Tibial nerve (tissue), 4 donors: ENCODE measurements around the gene MAGEB17.

Source experiments
- CTCF ChIP-seq, 5 experiments: fragments of 200-600 bp in 3 of 5; fragments of 450-650 bp in 2 of 5; sonication (generic) in 3 of 5; IDR thresholded peaks; one replicate each; pipeline ENCODE4 v1.5.1; 2016 to 2019; ENCODE audit warnings: antibody characterized with exemption in 5 of 5, mild to moderate bottlenecking in 3 of 5, moderate library complexity in 2 of 5
- EP300 ChIP-seq, 2 donors: sonication (generic); formaldehyde crosslinking; IDR thresholded peaks; one replicate each; pipeline ENCODE4 v1.6.1; 2017; ENCODE audit warnings: antibody characterized with exemption in 2 of 2, mild to moderate bottlenecking in 1 of 2
- POLR2A ChIP-seq, 2 donors: fragments of 450-650 bp; IDR thresholded peaks; one replicate each; pipeline ENCODE4 v1.6.1; 2017; ENCODE audit warnings: antibody characterized with exemption in 2 of 2, mild to moderate bottlenecking in 2 of 2, moderate library complexity in 2 of 2

DNA sequence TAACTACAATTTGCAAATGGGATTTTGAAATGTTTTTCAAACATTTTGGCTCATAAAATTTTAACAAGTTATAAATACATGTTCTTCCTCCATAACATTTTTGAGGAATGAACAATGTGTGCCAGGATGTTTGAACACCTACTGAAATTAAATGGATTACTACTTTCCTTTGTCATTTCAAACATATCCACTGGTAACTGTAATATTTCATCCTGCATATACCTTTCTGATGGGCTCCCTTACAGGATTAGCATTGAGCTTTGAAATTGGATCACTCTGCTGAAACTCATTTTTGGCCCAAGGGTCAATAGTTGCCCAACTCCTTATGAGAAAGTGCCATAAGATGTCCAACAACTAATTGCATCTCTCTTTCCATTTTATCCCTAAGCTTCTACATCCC is 26.3 kb upstream of the MAGEB17 start:
- no peak for TF ChIP-seq CTCF (IDR thresholded peaks at IDR 0.05)
- no peak for TF ChIP-seq POLR2A (IDR thresholded peaks at IDR 0.05)
- TF ChIP-seq EP300 (IDR thresholded peaks at IDR 0.05): no peak
